IPS DF 19.7 (cell line): ENCODE data around the gene IGF2BP3.

Source experiments
- DNase-seq: peaks from one replicate; pipeline ENCODE4 v3.0.0-alpha.2; 2013; ENCODE audit warnings: low read depth, low spot score

The IGF2BP3 gene

DNA sequence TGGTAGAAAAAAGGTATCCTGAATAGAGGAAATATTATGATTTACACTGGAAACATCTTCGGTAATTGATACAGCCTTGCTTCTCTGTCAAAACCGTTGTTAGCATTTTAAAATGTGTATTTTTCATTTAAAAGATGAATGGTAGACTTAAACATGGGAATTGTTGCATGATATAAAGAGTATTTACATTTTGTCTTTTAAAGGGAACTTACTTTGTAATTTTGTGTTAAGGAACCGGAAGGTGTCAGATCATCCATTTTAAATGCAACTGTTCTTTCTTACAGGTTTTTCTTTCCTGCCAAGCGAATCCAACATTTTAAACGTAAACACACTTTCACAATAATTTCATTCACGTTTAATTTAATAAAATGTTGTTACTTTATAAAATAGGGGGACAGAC, 1.8 kb upstream of the IGF2BP3 start:
- DNase-seq: no peak

DNA sequence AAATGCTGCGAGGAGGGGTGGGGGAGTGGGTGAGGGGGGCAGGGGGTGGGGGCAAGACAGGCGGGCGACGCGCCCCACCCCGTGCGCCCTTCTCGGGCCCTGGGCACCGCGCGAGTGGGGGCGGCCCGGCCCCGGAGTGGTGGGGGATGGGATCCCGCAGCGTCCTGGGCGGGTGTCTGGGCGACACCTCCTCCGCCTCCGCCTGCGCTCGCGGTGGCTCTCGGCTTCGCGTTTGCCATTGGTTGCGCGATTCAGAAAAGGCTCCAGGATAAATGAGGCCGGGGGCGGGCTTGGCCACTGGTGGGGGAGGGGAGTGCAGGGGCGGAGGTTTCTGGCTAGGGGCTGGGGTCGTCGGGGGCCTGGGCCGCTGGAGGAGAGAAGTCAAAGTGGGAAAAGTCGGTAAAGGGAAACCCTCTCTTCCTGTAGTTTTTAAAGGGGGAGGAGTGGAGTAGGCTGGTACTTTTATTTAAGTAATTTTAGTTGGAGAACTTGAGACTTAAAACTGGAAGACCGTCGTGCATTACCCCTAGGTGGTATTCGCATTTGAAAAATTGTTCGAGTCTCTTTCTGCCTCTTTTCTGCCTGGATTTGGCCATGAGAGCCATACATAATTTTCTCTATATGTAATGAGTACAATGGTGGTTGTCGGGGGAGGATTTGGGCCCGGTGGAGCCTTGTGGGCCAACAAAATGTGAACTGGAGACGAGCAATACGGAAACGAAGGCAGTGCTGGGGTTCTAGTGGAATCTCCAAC, 992 bp upstream of the IGF2BP3 start:
- peak; percentile 67 for DNase-seq

DNA sequence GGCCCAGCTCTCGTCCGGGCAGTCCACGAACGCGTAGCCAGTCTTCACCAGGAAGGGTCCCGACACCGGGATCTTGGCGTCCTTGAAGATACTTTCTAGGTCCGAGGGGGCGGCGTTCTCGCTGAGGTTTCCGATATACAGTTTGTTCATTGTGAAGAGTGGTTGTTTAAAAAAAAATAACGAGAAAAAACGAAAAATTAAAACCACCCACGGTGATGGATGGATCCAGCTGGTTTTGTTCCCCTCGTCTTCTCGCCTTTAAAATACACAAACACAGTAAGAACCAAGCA, 385 bp downstream of the IGF2BP3 start:
- no peak for DNase-seq

DNA sequence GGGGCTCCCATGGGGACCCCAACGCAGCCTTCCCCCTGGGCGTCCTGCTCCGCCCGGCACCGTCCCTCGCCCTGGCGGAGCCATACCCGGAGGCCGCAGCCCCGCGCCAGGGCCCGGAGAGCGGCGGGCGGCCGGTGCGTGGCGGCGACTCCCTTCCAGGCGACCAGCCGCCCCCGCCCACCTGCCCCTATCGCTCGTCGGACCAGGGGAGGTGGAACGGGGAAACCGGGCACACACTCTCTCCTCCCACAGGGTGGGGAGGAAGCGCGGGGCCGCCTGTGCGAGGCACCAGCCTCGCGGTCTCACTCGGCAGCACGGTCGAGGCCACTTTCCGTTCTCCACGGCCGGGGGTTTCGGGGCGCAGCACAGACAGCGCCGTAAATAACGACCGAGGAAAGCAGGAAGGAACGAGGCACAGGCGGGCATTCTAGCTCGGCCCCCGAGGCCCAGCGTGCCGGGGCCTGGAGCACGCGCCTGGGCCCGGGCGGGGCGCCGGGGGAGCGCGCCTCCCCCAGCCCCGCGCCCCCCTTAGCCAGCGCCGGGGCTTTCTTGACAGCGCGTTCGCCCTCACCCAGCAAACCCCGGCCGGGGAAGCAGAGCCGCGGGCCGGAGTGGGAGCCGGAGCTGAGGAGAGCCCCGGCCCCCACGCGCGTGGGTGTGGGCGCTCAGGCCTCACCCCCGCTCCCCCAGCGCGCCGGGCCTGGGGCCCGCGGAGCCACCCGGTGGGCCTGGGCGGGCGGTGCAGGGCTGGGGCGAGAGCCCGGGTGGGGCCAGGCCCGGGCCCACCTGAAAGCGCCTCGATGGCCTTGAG, 936 bp downstream of the IGF2BP3 start:
- DNase-seq: no peak

DNA sequence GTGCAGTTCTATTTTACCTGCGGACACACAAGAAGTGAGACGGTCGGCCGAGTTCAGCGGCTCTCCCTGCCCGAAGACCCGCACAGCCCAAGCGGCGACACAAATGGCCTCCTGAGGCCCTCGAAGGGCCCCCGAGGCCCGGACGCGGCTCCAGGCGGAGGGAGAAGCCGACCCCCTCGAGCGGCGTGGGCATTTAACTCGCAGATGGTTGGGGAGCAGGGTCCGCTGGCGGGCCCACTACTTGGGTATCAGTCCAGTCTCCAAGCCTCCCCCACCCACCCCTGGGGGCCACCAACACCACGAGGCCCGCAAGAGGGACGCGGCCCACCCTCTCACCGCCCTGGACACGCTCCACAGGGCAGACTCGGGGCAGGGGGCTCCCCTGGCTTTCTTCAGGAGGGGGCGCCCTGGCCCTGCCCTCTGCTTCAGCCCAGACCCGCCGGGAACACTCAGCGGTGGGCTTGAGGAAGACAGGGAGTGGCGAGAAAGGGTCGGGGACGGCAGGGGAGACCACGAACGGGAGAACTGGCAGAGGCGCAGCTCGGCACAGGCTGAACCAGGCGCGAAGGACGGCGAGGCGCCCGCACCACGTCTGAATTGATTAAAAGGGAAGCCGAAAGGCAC, 1.7 kb downstream of the IGF2BP3 start:
- no peak for DNase-seq

DNA sequence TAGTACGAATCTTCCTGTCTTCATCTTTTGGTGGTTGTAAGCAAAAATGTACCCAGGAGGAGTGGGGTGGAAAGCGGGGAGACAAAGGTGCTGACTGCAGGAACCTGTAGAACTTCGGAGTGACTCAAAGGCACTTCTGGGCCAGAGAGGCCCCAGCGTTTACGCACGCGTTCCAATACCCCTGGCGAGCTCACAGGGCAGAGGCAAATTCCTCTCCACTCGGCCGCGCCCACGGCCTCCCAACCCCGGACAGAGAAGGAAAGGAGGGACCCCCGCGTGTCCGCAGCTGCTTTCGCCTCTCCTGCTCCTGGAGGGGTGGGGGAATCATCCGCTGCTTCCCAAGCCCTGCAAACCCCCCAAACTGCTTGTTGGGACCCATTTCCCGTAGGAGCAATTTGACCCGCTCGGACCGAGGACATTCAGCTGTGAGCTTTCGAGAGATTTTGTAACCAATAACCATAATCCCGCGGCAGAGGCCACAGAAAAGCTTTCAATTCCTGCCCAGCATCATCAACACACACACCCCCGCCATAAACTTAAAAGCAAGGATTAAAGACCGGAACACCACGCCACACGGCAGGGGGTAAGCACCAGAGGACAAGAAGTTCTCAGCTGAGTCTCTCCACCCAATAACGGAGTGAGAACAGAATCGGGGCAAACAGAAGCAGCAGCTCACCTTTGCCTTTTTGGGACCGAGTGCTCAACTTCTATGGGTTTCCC, 2.3 kb downstream of the IGF2BP3 start:
- no peak for DNase-seq

DNA sequence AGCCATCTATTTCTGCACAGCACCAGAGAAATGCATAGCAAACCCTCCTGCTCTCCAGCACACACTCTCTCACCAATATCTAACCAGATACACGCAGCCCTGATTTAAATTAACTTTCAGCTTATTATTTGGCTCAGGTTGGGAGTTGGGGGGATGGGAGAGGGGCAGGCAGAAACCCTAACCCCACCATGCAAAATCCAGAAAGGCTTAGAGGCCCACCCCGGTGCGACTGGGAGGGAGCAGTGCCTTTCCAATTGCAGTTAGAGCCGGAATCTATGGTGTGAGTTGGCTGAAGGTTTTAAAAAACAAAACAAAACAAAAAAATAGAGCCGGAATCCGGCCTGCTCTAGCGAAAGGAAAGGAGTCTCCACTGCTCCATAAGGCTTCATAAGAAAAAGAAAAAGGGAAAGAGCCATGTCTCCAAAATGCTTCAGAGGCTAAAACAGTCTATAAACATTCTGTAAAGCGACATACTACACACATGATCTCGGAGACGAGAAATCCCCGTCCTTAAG, 2.9 kb downstream of the IGF2BP3 start:
- DNase-seq: no peak

DNA sequence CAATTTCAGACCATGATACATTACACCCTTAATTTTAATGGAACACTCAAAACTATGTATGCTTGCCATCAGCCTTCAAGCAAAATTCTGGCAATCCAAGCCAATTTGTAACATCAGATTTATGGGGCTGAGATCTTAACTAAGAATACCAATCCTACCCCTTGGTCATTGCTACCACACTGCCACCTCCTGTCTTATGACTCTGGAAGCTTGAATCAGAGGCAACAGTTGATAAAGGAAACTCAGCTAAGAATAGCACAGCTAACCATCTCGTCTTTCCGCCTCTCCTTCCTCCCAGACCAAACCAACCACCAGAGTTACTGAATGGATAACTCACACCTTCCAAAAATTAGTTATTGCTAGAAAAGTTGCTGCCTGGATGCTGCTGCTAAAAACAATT, 7.4 kb downstream of the IGF2BP3 start:
- no peak for DNase-seq

DNA sequence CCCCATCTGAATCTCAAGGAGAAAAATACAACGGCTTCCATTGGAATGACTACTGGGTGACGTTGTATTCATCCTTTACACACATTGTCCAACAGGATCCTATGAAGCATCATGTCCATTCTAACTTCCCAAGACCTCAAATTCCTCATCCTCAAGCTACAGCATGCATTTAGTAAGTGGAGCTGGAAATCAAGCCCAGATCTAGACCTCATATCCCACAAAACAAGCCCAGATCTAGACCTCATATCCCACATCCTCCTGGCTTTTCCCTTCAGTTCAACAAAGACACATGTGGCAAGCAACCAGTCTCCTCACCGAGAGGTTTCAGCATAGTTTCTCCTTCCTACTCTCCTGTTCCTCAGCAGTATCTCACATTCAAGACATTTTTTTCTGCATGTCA, 12.2 kb downstream of the IGF2BP3 start:
- DNase-seq: no peak

DNA sequence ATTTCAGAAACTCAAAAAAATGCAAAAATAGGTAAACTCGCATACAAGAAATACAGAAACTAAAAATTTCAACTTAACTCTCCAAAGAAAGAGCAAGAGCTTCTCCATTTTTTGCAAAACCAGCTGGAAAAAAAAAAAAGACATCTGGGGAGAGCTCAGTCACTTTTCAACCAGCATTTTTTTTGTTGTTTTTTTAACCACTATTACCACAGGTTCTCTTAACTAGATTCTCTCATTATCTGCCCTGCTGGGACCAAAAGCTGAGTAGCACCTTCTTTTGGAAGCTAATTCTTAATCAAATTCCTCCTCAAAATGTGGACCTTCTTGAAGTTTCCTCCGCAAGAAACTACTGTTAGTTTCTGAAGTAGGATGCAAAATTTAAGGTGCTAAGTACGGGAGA, 14.2 kb downstream of the IGF2BP3 start:
- no peak for DNase-seq

DNA sequence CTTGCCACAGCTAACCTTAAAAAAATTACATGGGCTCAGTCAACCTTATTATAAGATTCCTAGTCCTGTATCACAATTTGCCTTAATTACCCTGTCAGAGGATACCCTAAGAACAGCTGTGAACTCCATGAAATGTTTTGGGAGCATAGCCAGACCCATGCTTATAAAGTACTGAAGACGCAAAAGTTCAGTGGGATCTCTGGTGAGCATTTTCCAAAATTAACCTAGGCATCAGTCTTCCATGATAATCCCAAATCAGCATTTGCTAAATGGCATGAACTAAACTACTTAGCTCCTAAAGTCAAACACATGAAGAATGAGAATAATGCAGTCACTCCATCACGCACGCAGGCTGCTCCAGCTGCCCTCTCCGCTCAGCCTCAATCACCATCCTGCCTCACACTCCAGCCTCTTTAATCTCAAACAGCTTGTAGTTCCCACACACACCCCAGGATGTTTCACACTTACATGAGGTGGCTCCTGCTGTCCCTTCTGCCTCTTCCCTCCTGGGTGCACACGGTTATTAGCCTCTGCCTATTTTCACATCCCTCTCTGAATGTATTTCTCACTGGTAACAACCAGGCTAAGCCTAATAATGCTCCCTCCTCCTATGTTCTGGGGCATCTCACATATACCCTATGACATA, 15.3 kb downstream of the IGF2BP3 start:
- no peak for DNase-seq

DNA sequence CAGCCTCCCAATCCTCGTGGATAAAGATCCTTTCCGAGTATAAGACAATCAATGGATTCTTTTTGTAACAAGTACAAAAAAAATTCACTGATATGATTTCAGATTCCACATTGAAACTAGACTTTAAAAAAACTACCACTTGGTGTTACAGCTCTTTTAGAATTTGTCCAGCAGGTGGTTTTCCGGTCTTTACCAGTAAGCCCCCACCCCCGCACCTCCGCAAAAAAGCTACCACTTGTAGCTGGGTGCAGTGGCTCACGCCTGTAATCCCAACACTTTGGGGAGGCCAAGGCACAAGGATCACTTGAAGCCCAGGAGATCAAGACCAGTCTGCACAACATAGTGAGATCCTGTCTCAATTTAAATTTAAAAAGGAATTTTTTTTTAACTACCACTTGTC, 19.8 kb downstream of the IGF2BP3 start:
- DNase-seq: no peak

DNA sequence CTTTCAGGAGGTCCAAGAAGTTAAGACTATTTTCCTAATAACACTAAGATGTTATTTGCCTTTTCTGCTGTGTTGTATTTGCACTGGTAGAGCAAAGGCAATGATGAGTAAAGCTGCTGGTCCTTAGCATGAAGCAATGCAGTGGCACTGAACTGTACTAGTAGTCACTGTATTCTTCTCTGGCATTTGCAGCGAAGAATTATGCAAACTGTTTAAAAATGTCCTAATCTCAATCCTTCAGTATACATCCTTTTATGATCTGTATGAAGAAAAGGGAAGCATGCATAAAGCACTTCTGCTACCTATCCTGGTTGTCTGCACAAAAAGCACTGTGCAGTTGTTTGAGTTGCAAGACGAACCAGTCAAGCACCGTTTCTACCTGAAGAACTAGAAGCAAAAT, 20.4 kb downstream of the IGF2BP3 start:
- no peak for DNase-seq

DNA sequence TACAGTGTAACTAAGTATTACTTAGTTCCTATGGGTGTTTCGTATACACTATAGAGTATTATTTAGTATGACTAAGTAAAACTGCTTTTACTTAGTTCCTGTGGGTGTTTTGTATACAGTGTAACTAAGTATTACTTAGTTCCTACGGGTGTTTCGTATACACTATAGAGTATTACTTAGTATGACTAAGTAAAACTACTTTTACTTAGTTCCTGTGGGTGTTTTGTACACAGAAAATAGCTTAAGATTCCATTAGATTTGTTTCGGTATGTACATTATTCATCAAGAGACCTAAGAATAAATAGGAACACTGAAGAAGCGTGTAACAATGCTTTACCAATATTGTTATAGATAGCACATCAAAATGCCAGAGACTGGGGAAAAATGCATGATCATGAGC, 25.0 kb downstream of the IGF2BP3 start:
- DNase-seq: no peak

DNA sequence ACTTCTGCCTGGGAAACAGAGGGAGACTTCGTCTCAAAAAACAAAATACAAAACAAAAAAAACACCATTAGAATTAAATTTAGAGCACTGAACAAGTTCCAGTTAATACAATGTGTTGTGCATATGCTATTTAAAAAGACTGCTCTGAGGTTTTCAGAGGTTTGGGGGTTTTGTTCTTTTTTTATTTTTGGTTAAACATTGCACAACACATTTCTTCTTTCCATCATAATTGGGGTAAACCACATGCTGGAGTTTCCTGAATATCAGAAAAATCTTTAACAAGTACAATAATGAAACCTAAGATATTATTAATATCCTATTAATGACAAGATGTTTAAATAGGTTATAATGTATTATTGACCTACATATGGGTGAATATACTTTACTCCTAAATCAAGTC, 26.3 kb downstream of the IGF2BP3 start:
- no peak for DNase-seq

DNA sequence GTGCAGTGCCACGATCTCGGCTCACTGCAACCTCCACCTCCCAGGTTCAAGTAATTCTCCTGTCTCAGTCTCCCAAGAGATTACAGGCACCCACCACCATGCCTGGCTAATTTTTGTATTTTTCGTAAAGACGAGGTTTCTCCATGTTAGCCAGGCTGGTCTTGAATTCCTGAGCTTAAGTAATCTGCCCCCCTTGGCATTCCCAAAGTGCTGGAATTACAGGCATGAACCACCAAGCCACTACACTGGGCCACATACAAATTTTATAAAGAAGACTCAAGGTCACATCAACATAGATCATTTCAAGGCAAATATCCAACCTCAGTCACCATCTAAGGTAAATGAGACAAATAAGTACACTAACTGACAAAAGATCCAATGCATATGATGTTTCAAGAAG, 32.1 kb downstream of the IGF2BP3 start:
- no peak for DNase-seq

DNA sequence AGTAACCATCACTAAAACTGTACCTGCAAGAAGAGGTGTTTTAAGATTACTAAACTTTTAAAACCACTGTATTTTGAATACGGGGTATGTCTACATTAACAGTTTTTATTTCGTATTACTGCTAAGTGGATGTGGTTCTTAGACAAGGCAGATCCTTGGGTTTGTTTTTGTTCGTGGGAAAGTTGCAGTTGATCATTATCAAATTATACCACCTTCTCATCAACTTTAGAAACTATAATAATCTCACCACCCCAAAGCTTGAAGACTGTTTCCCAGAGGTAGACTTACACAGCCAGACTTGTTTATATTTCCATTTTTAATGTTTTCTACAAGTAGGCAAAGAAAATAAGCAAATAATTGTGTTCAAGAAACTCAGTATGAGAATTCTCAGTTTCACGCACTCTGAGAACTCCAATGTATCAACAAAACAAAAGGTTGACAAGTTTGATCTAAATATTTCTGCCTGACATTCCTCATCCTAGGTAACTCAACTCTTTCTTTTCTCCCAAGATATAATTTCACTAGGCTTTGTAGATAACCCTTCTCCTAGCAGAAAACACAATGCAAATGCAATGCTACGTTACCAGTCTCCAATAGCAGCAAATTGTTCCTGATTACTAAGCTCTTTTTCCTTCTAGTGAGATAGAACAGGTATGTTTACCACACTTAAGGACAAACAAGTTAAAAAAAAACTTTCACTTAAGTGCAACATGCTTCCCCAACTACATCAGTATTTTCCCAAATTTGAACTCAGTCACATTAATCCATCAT, 36.0 kb downstream of the IGF2BP3 start:
- DNase-seq: no peak

DNA sequence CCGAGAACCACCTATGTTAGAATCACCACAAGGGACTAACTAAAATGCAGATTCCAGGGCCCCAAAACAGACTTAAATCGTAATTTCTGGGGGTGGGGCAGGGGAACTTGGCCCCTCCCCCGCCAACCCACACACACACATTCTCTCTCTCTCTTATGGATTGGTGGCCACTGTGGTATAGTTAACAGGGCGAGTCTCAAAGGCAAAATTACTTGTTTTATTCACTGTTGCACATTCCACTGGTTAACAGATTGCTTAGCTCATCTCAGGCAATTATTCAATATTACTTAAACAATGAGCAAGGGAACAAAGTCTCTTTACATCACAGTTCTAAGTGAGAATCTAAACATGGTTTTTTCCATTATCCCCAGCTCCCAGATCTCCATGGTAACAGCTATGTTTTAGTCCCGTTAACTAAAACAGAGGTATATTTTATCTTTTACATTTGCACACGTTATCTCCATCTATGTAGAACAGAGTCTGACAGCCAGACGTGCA, 38.5 kb downstream of the IGF2BP3 start:
- no peak for DNase-seq

DNA sequence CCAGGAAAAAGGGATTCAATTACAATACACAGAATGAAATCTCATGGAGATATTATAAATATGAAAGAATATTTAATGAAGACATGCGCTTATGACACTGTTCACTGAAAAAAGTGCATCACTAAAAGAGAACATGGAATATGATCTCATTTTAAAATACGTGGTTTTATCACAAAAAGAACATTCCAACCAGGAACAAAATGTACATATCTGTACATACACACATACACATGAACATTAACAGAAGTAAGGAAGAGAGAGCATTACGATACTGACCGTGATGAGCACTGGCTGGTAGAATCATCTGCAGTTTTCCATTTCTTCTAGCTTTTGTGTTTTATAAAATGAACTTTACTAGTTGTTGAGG, 39.4 kb downstream of the IGF2BP3 start:
- no peak for DNase-seq

DNA sequence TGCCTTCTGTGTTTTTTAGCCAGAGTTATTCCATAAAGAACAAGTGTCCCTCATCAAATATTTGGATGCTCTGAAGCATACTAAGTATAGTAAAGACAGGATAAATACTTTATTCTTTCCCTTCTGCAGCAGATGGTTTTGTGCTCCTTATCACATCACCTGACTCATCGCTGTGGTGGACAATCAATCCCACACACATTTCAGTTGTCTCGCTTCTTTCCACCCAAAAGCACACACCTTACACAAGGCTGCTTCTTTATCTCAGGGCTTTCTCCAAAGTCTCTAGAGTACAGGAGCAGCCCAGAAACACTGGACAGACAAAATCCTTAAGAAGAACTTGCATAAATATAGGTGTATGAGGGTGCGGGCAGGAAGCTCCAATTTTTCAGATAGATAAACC, 43.4 kb downstream of the IGF2BP3 start:
- DNase-seq: no peak

DNA sequence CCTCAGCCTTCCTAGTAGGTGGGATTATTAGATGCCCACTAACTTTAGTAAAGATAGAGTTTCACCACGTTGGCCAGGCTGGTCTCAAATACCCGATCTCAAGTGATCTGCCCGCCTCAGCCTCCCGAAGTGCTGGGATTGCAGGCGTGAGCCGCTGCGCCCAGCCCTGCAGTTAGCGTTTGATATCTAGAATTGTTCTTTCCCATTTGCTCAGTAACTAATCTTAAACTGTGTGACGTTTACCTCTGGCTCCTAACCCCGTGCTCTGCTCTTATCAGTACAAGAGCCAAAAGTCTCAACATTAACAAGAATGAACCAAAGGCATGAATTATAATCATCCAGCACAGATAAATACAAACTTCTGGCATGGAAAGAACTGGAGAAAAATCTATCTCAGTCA, 47.4 kb downstream of the IGF2BP3 start:
- no peak for DNase-seq
